ENCODE data around the gene PRDX3. TPM values are rescaled to one million over a fixed set of nuclear protein-coding genes. Genes with fewer than 3 reads are reported as not detected.

The PRDX3 gene
- total RNA-seq, 1 experiment from 2014 or later: 94.4 TPM

DNA sequence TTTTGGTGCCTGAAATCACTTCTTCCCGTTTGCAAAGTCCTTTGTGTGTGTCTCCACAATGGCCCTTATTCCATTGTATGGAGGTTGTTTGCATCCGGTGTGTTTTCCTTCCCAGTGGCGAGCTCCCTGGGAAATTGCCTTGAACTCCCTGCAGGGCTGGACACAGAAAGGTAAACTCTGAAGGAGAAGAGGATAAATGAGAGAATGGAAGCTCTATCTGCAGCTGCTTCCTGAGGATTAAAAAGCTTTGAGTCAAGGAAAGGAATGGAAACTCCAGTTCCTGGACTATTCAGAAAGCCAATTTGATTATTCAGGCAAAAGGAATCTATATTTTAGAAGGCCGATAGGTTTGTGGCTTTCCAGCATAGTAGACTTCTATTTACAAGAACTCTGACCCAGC lies 24.4 kb upstream of the PRDX3 start:
- Mint-ChIP-seq H3K36me3 (ENCODE audit: insufficient read depth, unreplicated experiment) (no peaks in the 10 kb centered on the region), H3K27ac (ENCODE audit: low read depth, unreplicated experiment) (no peak overlapping the region), H3K4me3 (ENCODE audit: unreplicated experiment) (no peak overlapping the region), H3K9me3 (ENCODE audit: unreplicated experiment) (no peaks in the 10 kb centered on the region), H3K27me3 (ENCODE audit: insufficient read depth, unreplicated experiment) (no peaks in the 10 kb centered on the region), H3K4me1 (ENCODE audit: insufficient read depth, unreplicated experiment) (peaks cover 20% of the 10 kb centered on the region)
- no TSS peak for BruUV-seq (replicated peaks)
- no peak for DNase-seq (ENCODE audit: unreplicated experiment)
- ChIA-PET POLR2A (interaction anchor here (1.2 kb wide), 2 partner anchors 15 to 246 kb away, joined by 3 to 5 read pairs; no protein-coding TSS in a partner anchor), CTCF (interaction anchor here (0.5 to 8.1 kb wide), 5 partner anchors 8 to 316 kb away, joined by 4 to 116 read pairs (median 7); no protein-coding TSS in a partner anchor)
- TF ChIP-seq, protein P1, sequence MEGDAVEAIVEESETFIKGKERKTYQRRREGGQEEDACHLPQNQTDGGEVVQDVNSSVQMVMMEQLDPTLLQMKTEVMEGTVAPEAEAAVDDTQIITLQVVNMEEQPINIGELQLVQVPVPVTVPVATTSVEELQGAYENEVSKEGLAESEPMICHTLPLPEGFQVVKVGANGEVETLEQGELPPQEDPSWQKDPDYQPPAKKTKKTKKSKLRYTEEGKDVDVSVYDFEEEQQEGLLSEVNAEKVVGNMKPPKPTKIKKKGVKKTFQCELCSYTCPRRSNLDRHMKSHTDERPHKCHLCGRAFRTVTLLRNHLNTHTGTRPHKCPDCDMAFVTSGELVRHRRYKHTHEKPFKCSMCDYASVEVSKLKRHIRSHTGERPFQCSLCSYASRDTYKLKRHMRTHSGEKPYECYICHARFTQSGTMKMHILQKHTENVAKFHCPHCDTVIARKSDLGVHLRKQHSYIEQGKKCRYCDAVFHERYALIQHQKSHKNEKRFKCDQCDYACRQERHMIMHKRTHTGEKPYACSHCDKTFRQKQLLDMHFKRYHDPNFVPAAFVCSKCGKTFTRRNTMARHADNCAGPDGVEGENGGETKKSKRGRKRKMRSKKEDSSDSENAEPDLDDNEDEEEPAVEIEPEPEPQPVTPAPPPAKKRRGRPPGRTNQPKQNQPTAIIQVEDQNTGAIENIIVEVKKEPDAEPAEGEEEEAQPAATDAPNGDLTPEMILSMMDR (IDR thresholded peaks at IDR 0.05; ENCODE audit: unreplicated experiment): no peak
- intact Hi-C loops (cut with micrococcal nuclease): loop anchor here (10.0 kb wide), 1 partner anchor 392 kb away; the partner anchor contains the start of gene TIAL1

DNA sequence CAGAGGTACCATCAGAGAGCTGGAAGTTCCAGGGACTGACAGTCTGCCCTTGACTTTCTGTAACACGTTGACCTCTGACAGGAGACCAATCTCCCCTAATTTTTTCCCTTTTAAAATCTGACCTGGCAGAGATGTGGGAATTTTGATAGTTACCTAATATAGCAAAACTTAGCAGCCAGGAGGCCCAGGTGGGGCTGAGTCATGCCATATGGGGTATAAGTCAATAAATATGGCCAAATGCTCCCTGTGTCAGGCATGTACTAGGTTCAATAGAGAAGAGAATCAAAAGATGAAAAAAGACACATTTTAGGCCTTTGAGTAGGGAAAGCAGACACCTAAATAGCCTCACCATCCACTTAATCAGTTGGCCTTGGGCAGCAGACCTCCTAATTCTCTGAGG lies 22.6 kb upstream of the PRDX3 start:
- no peak overlapping the region for H3K27ac Mint-ChIP-seq (ENCODE audit: low read depth, unreplicated experiment)
- no peaks in the 10 kb centered on the region for H3K27me3 Mint-ChIP-seq (ENCODE audit: insufficient read depth, unreplicated experiment)
- H3K4me1 Mint-ChIP-seq (ENCODE audit: insufficient read depth, unreplicated experiment): peaks cover 19% of the 10 kb centered on the region
- no peak overlapping the region for H3K4me3 Mint-ChIP-seq (ENCODE audit: unreplicated experiment)
- CTCF ChIA-PET: interaction anchor here (0.9 to 8.1 kb wide), 5 partner anchors 30 to 244 kb away, joined by 3 to 116 read pairs (median 17); no protein-coding TSS in a partner anchor
- intact Hi-C loops (cut with micrococcal nuclease): loop anchor here (10.0 kb wide), 1 partner anchor 394 kb away; the partner anchor contains the start of gene TIAL1
- H3K9me3 Mint-ChIP-seq (ENCODE audit: unreplicated experiment): no peaks in the 10 kb centered on the region
- no peaks in the 10 kb centered on the region for H3K36me3 Mint-ChIP-seq (ENCODE audit: insufficient read depth, unreplicated experiment)
- POLR2A ChIA-PET: no interaction called here
- no peak for DNase-seq (ENCODE audit: unreplicated experiment)
- TF ChIP-seq, protein P1 (IDR thresholded peaks at IDR 0.05; ENCODE audit: unreplicated experiment): no peak
- no TSS peak for BruUV-seq (replicated peaks)

DNA sequence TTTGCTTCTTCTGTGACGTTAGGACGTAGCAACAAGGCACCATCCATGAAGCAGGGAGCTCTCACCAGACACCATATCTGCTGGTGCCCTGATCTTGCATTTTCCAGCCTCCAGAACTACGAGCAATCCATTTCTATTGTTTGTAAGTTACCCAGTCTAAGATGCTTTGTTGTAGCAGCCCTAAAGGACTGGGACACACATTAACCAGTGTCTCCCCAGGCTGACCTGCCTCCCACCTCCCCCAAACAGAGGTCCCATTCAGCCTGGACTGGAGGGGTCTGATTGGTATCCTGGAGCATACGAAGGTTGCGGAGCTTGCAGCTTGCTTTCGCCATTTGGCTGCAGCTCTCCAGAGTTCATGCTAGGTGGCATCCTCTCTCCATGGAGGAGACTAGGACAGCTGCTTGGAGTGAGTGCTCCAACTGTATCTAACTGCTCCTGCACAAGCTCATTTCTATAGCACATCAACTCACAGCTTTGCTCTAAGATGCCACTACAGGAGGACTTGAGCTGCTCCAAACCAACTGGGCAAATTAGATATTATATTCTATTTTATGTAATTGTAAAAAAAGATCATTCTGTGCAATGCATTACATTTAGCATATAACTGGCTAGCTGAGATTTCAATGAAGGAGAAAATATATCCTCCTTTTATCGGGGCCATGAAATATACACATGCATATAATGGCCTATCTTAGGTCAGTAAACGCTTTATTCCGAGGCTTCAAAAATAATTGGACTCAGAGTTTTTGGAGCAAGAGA lies 20.8 kb upstream of the PRDX3 start:
- Mint-ChIP-seq H3K4me3 (ENCODE audit: unreplicated experiment) (no peak overlapping the region), H3K27ac (ENCODE audit: low read depth, unreplicated experiment) (no peak overlapping the region), H3K36me3 (ENCODE audit: insufficient read depth, unreplicated experiment) (no peaks in the 10 kb centered on the region), H3K27me3 (ENCODE audit: insufficient read depth, unreplicated experiment) (no peaks in the 10 kb centered on the region), H3K9me3 (ENCODE audit: unreplicated experiment) (no peaks in the 10 kb centered on the region), H3K4me1 (ENCODE audit: insufficient read depth, unreplicated experiment) (peaks cover 16% of the 10 kb centered on the region)
- peak; percentile 73 for DNase-seq (ENCODE audit: unreplicated experiment)
- TF ChIP-seq, protein P1 (IDR thresholded peaks at IDR 0.05; ENCODE audit: unreplicated experiment): peak; percentile 59
- POLR2A ChIA-PET: interaction anchor here (0.7 to 2.0 kb wide), 4 partner anchors 20 to 396 kb away, joined by 3 to 10 read pairs (median 4); partner anchors contain the start of gene PRDX3
- no TSS peak for BruUV-seq (replicated peaks)
- intact Hi-C loops (cut with micrococcal nuclease): loop anchor here (1.0 kb wide), 2 partner anchors 218 to 246 kb away; no protein-coding TSS in a partner anchor
- CTCF ChIA-PET: interaction anchor here (0.5 to 8.1 kb wide), 41 partner anchors 10 to 715 kb away, joined by 3 to 116 read pairs (median 3); no protein-coding TSS in a partner anchor

DNA sequence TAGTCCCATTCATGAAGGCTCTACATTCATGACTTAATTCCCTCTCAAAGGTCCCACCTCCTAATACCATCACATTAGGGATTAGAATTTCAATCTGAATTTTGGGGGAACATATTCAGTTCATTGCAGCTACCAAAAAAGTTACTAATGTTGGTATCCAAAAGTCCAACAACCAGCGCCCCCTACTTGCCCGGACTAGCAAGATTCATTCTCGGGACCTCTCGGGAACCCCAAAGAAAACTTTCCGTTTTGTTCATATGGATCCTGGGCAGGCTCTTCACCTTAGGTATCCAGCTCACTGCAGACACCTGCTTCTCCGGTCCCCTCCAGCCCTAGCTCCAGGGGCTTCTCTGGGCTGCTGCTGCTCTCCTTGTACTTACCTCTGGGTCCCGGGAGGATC lies 19.8 kb upstream of the PRDX3 start:
- no peaks in the 10 kb centered on the region for H3K9me3 Mint-ChIP-seq (ENCODE audit: unreplicated experiment)
- BruUV-seq (replicated peaks): no TSS peak
- intact Hi-C loops (cut with micrococcal nuclease): no loop called here
- POLR2A ChIA-PET: interaction anchor here (1.4 to 2.0 kb wide), 3 partner anchors 8 to 397 kb away, joined by 5 to 10 read pairs (median 5); partner anchors contain the start of gene PRDX3
- CTCF ChIA-PET: interaction anchor here (0.6 to 8.1 kb wide), 22 partner anchors 9 to 608 kb away, joined by 3 to 116 read pairs (median 4); no protein-coding TSS in a partner anchor
- peak; percentile 47 for DNase-seq (ENCODE audit: unreplicated experiment)
- TF ChIP-seq, protein P1 (IDR thresholded peaks at IDR 0.05; ENCODE audit: unreplicated experiment): no peak
- no peak overlapping the region for H3K27ac Mint-ChIP-seq (ENCODE audit: low read depth, unreplicated experiment)
- no peaks in the 10 kb centered on the region for H3K27me3 Mint-ChIP-seq (ENCODE audit: insufficient read depth, unreplicated experiment)
- H3K4me1 Mint-ChIP-seq (ENCODE audit: insufficient read depth, unreplicated experiment): peaks cover 16% of the 10 kb centered on the region
- no peaks in the 10 kb centered on the region for H3K36me3 Mint-ChIP-seq (ENCODE audit: insufficient read depth, unreplicated experiment)
- no peak overlapping the region for H3K4me3 Mint-ChIP-seq (ENCODE audit: unreplicated experiment)
